IPS-18c (cell line): ENCODE data around the gene PKD2L1.

Source experiments
- H3K4me3 ChIP-seq: 2 replicates; pipeline ENCODE4 v1.7.0; 2013; ENCODE audit warnings: low read depth, mild to moderate bottlenecking, low read length, moderate library complexity; ENCODE audit not compliant: insufficient read depth
- H3K9me3 ChIP-seq: one replicate; pipeline ENCODE4 v1.6.1; 2013; ENCODE audit warnings: mild to moderate bottlenecking, low read length, moderate library complexity; ENCODE audit not compliant: control insufficient read depth, insufficient read depth

Gene PKD2L1

GRCh38 chr10:100341953-100342626 lies 12.1 kb upstream of the PKD2L1 start:
- Histone ChIP-seq H3K4me3 (no peak overlapping the region), H3K9me3 (no peaks in the 10 kb centered on the region)

- H3K4me3 ChIP-seq: no peak overlapping the region
- no peaks in the 10 kb centered on the region for H3K9me3 ChIP-seq
Measured at GRCh38 chr10:100340948-100341847, 11.2 kb upstream of the PKD2L1 start.

GRCh38 chr10:100339236-100339635 lies 9.2 kb upstream of the PKD2L1 start:
- no peak overlapping the region for H3K4me3 ChIP-seq
- H3K9me3 ChIP-seq: no peaks in the 10 kb centered on the region

- Histone ChIP-seq H3K9me3 (no peaks in the 10 kb centered on the region), H3K4me3 (no peak overlapping the region)
Measured at GRCh38 chr10:100338434-100339036, 8.5 kb upstream of the PKD2L1 start.

- peaks cover 3% of the 10 kb centered on the region for H3K9me3 ChIP-seq
- H3K4me3 ChIP-seq: no peak overlapping the region
Measured at GRCh38 chr10:100334762-100335161, 4.7 kb upstream of the PKD2L1 start.

- Histone ChIP-seq H3K9me3 (peaks cover 3% of the 10 kb centered on the region), H3K4me3 (no peak overlapping the region)
Measured at GRCh38 chr10:100333661-100334440, 3.8 kb upstream of the PKD2L1 start.

GRCh38 chr10:100333106-100333505 lies 3.1 kb upstream of the PKD2L1 start:
- Histone ChIP-seq H3K9me3 (peaks cover 3% of the 10 kb centered on the region), H3K4me3 (no peak overlapping the region)

GRCh38 chr10:100328198-100328597 lies 1.8 kb downstream of the PKD2L1 start:
- H3K9me3 ChIP-seq: peaks cover 3% of the 10 kb centered on the region
- no peak overlapping the region for H3K4me3 ChIP-seq

GRCh38 chr10:100327718-100328009 lies 2.4 kb downstream of the PKD2L1 start:
- no peak overlapping the region for H3K4me3 ChIP-seq
- peaks cover 3% of the 10 kb centered on the region for H3K9me3 ChIP-seq

- H3K9me3 ChIP-seq: peaks cover 3% of the 10 kb centered on the region
- H3K4me3 ChIP-seq: no peak overlapping the region
Measured at GRCh38 chr10:100327007-100327717, 2.9 kb downstream of the PKD2L1 start.

- Histone ChIP-seq H3K9me3 (no peaks in the 10 kb centered on the region), H3K4me3 (no peak overlapping the region)
Measured at GRCh38 chr10:100325158-100325557, 4.9 kb downstream of the PKD2L1 start.

GRCh38 chr10:100319707-100320402 lies 10.2 kb downstream of the PKD2L1 start:
- no peaks in the 10 kb centered on the region for H3K9me3 ChIP-seq
- no peak overlapping the region for H3K4me3 ChIP-seq

GRCh38 chr10:100318207-100318606 lies 11.8 kb downstream of the PKD2L1 start:
- Histone ChIP-seq H3K9me3 (no peaks in the 10 kb centered on the region), H3K4me3 (no peak overlapping the region)

- Histone ChIP-seq H3K9me3 (no peaks in the 10 kb centered on the region), H3K4me3 (no peak overlapping the region)
Measured at GRCh38 chr10:100315615-100316014, 14.4 kb downstream of the PKD2L1 start.

- Histone ChIP-seq H3K4me3 (no peak overlapping the region), H3K9me3 (no peaks in the 10 kb centered on the region)
Measured at GRCh38 chr10:100311298-100311697, 18.7 kb downstream of the PKD2L1 start.

- H3K9me3 ChIP-seq: no peaks in the 10 kb centered on the region
- no peak overlapping the region for H3K4me3 ChIP-seq
Measured at GRCh38 chr10:100307684-100308083, 22.3 kb downstream of the PKD2L1 start.
